NB4 (cell line): Measurements from ENCODE around the gene FLT4.

Source experiments
- DNase-seq: peaks from one replicate; pipeline ENCODE4 v3.0.0; 2010; ENCODE audit warnings: low read depth
- H3K4me3 ChIP-seq: one replicate; pipeline ENCODE4 v1.5.1; 2011; ENCODE audit warnings: mild to moderate bottlenecking, low read depth, low read length, moderate library complexity
- CTCF ChIP-seq: IDR thresholded peaks from one replicate; pipeline ENCODE4 v1.5.1; 2012; ENCODE audit warnings: low read depth, low read length
- MAX ChIP-seq: IDR thresholded peaks from 2 replicates; pipeline ENCODE4 v1.6.1; 2011; ENCODE audit warnings: low read depth, low read length
- MYC ChIP-seq: IDR thresholded peaks from 2 replicates; pipeline ENCODE4 v1.6.1; 2011; ENCODE audit warnings: low read depth, low read length
- POLR2A ChIP-seq: IDR thresholded peaks from 2 replicates; pipeline ENCODE4 v1.6.1; 2011; ENCODE audit warnings: mild to moderate bottlenecking; ENCODE audit not compliant: insufficient read length; ENCODE audit errors: extremely low read depth

The FLT4 gene

GRCh38 chr5:180593446-180594206, 55.8 kb downstream of the FLT4 start:
- DNase-seq: no peak
- TF ChIP-seq CTCF (no peak), MYC (no peak), MAX (no peak), POLR2A (no peak)
- no peak overlapping the region for H3K4me3 ChIP-seq

- TF ChIP-seq CTCF (no peak), MYC (no peak), MAX (no peak), POLR2A (no peak)
- no peak overlapping the region for H3K4me3 ChIP-seq
- DNase-seq: peak; percentile 44
Measured at GRCh38 chr5:180592176-180592575, 57.2 kb downstream of the FLT4 start.

- H3K4me3 ChIP-seq: no peak within 1 kb of the TSS
- peak; percentile 77 for DNase-seq
- TF ChIP-seq POLR2A: no peak
- no peak for TF ChIP-seq MAX
- no peak for TF ChIP-seq CTCF
- TF ChIP-seq MYC: no peak
Measured at GRCh38 chr5:180591311-180591887, 58.0 kb downstream of the FLT4 start, which contains the start of gene SCGB3A1. SCGB3A1 (minus strand) TSS chr5:180591499; CDS start chr5:180591462, 37 bp downstream.

- no peak for DNase-seq
- TF ChIP-seq CTCF (no peak), MAX (no peak), POLR2A (no peak), MYC (no peak)
- H3K4me3 ChIP-seq: no peak overlapping the region
Measured at GRCh38 chr5:180590543-180591310, 58.7 kb downstream of the FLT4 start.

GRCh38 chr5:180589771-180590542, 59.4 kb downstream of the FLT4 start:
- H3K4me3 ChIP-seq: no peak overlapping the region
- no peak for TF ChIP-seq MYC
- no peak for TF ChIP-seq MAX
- TF ChIP-seq CTCF: no peak
- TF ChIP-seq POLR2A: no peak
- no peak for DNase-seq
